ENCODE results near the gene PDE4D.
A peak's percentile ranks its signal among the peaks of the same experiment; 100 is the strongest.

GRCh38 chr5:59390074-59390659, 503.4 kb downstream of the PDE4D start:
- TF ChIP-seq POLR2A (IDR thresholded peaks at IDR 0.05) (no peak), CTCF (IDR thresholded peaks at IDR 0.05) (peak in 2 of 3 experiments; percentile 24 to 84)
